GM19463 (cell line): Measurements from ENCODE around the gene MTHFS.
A peak's percentile ranks its signal among the peaks of the same experiment; 100 is the strongest.

ENCODE experiments used
- ATAC-seq: cut with Tn5 transposase; IDR thresholded peaks from one replicate; pipeline ENCODE4 v1.9.1; 2021; ENCODE audit warnings: mild to moderate bottlenecking, moderate library complexity; ENCODE audit not compliant: unreplicated experiment

Gene MTHFS

DNA sequence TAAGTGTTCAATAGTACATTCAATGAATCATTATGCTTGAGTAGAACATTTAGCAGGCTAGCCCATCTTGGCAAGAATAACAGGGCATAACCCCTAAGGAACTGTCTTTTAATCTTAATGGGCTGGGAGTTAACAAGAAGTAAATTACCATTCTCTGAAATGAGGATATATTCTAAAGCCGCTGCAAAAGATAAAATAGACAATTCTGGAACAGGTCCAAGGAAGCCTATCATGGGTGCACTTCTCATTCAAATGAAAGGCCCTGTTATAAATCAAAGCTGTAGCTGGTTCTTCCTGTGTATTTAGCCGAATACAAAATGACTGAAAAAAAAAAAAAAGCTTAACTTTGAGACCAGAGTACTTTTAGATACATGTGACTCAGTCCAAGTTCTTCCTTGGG is 15.6 kb downstream of the MTHFS start:
- no peak for ATAC-seq

DNA sequence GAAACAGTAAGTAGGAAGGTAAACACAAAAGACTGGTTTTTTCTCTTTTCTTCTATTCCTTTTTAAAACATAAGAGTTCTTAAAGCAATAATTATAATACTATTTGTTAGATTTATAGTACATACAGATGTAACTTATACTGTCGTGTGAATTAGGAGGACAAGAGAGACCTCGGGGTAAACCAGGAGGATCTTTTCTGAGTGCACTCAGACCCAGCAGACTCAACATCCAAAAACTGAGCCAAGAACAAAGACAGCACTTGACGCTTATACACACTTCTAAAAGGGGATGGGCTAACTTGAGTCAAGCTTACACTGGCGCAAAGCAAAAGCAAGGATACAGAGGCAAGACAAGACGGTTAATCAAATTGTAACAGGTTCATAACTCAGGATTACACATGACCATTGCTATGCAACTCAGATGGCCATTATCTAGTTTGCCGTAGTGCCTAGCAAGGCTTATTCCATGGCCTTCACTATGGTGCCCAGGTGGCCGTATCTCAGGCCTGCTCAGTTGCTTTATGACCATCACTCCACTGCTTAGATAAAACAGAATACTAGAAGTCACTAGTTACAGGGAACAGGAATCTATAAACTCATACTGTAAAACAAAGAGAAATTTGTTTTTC is 18.6 kb downstream of the MTHFS start:
- ATAC-seq: no peak

DNA sequence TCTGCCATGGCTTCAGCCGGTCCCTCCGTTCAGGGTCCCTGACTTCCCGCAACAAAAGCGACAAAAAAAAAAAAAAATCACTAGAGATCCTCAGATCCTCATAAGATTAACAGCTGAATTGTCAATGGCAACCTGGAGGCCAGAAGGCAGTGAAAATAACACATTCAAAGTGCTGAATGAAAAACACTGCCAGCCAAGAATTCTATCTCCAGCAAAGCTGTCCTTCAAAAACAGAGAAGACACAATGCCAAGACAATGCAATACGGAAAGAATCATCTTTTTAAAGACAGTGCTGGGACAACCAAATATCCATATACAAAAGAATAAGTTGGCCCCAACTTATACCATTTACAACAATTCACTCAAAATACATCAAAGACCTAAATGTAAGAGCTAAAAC is 21.6 kb downstream of the MTHFS start:
- ATAC-seq: no peak

DNA sequence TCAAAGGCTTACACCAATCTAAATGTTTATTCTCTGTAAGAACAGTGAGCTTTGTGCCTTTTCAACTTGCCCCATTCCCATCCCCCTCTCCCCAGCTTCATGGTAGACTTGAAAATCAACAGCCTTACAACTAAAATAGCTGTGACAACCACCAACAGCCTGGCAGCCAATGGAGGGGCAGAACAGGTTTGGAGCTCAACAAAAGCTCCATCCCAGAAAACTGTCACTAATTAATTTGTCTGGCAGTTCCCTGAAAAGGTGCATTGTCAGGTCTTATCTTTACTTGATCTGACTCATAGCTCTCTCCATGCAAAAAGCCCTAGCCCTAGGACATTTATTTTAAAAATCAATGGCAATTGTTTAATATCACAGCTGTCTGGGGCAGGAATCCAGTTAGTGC is 22.6 kb downstream of the MTHFS start:
- no peak for ATAC-seq

DNA sequence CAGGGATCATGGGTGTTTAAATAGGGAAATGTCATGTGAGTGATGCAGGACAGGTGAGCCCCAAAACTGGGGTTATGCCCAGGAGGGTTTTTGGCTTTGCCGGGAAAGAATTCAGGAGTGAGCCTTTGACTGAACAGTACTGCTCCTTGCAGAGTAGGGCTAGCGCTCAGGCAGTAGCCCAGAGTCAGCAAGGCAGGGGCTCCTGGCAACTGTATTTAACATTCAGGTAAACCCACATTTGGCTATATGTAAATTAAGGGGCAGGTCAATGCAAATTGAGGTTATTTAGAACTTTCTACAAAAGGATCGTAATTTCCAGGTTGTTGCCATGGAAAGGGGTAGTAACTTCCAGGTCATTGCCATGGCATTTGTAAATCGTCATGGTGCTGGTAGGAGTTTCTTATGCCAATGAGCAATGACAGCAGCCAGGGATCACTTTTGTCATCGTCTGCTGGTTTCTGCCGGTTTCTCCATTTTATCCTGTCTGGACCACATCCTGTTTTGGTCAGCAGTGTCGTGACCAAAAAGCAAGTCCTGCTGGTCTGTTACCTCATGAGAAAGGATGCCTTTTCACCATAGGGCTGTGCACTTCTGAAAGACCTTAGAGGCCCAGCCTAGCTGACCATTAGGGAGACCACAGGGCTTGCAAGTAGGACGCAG is 24.3 kb downstream of the MTHFS start:
- no peak for ATAC-seq

DNA sequence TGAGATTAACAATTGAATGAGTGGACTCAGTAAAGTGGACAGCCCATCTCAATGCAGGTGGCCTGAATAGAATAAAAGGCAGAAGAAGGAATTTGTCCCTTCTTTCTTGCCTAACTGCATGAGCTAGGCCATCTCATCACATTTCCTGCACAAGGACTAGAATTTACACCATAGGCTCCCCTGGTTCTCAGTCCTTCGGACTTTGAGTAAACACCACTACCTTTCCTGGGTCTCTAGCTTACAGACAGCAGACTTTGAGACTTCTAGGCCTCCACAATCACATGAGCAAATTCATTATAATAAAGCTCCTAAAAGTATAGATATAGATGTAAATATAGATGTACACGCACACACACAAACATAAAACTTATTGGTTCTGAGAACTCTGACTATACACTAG is 28.3 kb downstream of the MTHFS start:
- no peak for ATAC-seq

DNA sequence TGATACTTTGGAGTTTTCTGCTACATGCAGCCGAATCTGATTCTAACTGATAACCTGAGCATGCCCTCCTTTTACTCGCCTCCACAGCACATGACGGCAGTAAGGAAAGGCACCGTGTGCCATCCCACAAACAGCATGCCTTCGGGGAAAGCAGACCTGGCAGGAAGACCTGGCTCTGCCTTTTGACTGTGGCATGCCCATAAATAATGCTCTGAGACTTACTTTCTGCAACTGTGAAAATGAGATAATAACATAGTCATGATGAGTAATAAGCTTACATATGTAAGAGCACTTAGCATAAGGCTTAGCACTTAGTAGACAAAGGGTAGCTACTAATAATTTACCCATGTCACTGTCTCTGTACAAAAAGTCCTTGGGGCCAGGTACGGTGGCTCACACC is 32.9 kb downstream of the MTHFS start:
- no peak for ATAC-seq

DNA sequence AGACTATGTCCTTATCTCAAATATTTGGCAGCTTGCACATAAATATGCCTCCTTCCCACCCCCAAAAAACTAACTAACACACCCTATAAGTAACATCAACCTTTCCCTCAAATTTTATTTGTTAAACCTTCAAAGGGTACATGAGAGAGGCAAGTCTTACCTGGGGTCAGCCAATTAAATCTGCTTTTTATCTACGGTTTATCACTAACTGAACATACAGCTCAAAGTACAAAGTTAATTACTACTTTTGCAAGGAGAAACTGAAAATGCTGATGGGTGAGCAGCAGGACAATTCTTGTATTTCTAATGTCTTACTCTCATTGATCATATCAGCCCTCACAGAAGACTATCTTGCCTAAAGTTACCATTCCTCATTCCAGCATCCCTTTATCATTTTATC is 34.6 kb downstream of the MTHFS start:
- ATAC-seq: no peak

DNA sequence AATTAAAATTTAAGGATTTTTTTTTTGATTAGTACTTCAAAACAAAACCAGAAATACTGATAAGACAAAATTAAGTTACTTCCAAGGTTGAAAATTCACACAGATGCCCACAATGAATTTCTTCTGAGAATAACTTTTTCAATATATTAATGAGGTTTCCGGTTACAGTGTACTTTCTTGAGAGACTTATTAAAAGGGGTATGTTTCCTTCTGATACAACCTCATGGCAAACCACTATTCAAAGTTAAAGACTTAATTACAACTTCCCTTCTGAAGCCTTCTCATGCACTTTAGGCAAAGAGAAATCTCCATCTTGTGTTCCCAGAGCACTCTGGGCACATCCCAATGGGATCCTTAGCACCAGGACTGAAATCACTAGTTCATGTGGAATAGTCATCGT is 36.2 kb downstream of the MTHFS start:
- no peak for ATAC-seq

DNA sequence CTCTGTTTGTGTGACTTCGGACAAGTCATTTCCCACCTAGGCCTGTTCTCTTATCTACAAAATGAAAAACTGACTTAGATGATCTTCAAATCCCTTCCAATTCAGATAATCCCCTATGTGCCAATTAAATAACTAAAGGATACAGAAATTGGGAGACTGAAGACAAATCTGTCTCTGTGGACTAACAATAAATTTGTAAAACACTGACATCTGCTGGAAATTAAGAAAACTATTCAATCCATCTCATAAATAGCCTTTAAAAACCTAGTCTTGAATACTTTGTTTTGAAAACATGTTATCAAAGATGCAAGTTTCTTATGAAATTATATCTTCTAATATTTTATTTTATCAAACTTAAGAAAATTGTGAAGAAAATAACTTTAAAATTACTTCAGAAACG is 38.3 kb downstream of the MTHFS start:
- ATAC-seq: no peak

DNA sequence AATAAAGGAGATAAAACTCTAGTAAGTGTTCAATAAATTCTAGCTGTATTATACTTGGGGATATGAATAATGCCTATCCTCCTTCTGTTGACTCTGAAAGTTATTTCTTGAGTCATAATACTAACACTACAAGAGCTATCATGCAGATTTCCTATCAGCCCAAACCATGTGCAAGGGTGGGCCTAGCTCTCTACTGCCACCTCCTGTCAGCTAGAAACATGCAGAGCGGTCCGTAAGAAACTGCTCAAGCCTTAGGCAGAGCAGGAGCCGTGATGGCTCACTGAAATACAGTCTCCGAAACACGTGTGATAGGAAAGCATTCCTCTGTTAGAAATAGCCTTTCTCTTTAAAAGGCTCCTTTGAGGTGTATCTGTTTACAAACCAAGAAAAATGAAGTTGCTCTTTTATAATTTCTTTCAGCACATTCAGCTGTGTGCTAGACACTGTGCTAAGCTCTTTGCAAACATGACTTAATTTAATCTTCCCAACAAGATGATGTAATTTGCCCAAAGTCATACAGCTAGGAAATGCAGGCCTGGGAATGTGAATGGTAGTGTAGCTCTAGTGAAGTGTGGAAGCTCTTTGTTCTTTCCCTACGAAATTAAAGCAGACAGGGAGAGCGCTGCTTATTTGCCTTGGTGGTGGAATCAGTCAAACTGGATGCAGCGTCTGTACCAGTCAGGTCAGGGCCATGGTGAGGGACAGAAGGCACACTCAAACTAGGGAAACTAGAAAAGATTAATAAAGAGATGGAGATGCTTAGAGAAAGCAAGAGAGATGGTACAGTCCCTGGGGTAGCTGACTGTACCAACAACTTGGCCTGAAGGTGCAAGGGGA is 43.1 kb downstream of the MTHFS start:
- ATAC-seq: peak; percentile 86

DNA sequence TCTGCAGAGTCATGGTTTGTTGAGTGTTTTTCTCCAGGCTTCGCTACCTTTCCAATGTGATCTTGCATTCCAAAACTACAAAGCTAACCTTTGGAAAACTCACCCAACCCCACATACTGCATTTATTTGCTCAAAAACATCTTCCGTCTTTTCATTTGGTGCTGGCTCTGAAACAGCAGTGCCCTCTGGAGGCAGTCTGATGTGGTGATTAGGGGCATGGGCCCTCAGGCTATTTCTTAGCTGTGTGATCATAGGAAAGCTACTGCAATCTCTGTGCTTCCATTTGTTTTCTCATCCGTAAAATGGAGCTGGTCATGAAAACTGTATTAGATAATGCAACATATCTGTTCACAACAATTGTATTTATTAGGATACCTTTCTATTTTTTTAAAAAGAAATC is 47.0 kb downstream of the MTHFS start:
- ATAC-seq: no peak

DNA sequence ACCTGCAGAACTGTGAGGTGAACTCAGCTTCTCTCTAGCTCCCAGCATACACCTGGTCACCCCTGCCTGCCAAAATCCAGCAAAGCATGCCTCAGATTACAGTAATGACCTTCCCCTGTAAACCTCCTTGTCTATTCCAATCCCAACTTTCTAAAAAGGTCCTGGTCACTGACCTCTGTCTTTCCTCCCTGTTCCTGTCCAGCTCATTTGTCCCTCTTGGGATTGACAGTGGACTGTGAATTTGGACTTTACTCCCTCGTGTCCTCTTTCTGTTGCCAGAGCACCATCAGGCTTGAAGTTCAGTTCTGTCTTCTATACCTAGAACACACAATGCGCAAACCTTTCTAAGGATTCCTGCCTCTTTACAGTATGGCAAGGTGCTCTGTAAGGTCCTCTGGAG is 50.3 kb downstream of the MTHFS start:
- ATAC-seq: no peak

DNA sequence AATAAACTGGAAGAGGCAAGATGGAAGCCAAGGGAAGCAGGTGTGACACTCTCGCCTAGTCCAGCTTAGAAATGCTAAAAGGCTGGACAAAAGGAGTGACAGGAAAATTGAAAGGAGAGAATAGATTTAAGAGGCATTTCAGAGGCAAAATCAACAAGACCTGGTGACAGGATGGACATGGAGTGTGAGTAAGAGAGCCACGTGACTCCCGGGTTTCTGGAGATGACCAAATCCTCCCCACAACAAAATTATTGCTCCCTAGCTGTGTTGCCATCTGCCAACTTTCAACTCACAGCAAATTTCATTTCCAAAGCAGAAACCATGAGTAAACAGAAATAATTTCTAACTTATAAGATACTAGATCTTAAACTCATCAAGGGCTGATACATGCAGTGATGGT is 52.6 kb downstream of the MTHFS start:
- no peak for ATAC-seq

DNA sequence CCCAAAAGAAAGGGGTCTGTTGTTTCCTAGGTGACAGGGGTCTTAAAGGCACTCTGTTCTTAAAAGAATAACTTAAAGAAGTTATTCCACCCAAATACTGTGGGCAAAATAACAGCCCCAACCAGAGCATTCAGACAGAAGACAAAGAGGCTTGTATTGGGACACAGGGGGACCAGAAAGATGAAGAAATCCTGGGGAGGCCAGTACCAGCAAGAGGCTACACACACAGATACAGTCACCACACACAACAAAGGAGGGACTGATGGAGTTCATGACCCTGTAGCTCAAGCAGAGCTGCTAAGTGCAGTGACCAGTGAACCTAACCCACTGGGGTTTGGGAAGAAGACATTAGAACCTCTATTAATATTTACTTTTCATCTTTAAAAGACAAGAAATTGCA is 59.0 kb downstream of the MTHFS start:
- no peak for ATAC-seq

DNA sequence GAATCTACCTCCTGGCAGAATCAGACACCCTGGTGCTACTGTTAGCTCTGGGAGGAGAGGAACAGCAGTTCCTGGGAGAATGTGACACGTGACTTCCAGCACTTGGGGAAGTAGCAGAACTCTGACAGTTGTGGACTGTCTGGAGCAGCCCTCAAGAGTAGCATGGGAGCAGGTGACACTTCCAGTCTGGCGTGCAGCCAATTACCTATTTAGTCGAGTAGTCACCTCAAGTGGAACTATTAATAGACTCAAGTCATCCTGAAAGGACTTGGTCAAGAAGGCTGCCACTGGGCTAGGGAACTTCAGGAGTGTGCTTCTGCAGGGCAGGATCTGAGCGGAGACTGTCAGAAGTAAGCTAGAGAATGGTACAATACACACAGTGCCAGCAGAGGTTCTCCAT is 62.3 kb downstream of the MTHFS start:
- ATAC-seq: no peak

DNA sequence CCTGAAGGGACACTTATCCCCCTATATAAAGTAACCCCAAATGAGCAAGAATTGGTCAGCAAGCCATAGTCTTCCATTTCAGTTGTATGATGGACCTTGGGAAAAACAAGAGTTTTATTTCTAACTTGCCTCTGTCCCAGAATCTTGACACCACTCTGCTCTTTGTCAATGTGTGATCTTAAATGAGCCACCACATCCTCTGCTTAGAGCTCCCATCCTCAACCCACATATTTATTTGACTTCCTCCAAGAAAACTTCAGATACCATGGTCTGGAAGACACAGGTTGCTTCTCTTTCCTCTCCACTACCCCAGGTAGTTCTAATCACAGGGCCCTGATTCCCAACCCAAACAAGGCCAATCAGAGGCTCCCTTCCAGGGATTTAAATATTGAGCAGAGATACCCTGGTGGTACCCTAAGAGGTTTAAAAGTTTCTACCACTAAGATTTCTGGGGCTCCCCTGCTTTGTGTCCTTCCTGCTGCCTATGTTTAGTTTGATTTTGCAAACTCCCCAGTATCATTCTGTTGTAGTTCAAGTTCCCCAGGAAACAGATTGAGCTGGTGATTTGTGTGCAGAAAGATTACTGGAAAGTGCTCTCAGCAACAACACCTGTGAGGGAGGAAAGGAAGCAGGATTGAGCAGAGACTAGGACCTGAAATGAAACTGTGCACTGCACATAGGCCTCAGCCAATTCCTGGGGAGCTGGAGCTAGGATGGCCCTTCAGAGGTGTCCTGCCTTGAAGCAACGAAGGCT is 64.3 kb downstream of the MTHFS start:
- ATAC-seq: no peak

DNA sequence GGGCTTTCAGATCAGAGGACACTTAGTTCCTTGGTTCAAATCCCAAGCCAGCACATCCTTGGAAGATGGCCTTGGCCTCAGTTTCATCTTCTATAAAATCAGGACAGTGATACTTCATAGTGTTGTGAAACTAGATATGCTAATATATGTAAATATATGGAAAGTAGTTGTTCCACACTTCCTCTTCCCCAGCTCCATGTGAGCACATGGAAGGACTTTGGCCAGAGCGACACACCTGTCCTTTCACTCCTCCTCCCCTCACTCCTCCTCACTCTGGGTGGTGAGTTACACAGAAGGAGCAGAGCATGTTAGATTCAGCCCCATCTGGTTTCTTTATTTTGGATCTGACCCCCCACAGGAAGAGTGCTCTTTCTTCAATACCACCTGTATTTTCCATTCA is 65.2 kb downstream of the MTHFS start:
- no peak for ATAC-seq

DNA sequence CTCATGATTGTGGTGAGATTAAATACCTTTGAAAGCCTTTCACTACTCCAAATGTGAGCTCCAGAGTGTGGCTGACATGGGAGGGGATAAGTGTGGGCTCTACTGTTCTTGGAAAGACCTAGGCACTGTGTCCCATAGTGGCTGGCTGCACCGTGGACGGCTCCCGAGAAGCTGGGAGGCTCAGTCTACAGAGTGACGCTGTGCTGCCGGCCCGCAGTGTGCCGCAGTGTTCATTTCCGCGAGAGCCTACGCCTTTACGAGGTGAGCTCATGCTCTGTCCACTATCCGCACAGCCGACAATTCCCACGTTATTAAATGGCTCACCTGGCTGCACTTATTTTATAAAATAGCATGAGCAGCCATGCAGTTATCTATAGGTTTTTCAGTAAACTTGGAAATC is 66.9 kb downstream of the MTHFS start:
- ATAC-seq: no peak

DNA sequence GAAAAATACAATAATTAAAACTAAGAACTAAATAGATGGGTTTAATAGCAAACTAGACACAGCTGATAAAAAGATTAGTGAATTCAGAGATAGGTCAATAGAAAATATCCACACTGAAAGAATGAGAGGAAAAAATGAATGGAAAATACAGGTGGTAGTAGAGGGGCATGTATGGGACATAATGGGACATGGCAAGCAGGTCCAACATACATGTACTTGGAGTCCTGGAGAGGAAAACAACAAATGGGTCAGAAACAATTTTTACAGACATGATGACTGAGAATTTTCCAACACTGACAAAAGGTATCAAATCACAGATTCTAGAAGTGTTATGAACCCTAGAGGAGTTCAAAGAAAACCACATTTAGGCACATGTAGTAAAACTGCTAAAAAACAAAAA is 68.4 kb downstream of the MTHFS start:
- no peak for ATAC-seq

DNA sequence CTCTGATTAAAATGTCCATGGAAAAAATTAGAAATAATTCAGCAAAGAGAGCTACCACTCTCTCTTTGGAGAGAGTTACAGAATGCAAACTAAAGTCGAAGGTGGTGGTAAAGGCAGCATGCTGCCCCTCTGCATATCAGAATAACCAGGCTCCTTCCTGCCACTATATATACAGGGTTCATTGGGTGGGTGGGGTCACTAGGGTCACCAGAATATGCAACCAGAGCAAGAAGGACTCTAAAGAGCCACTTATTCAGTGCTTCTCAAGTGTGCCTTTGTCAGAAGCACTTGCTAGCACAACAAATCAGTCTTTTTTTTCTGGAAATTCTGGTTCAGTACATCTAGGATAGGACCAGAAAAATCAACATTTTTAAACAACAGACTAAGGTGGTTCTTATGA is 70.0 kb downstream of the MTHFS start:
- ATAC-seq: no peak
